ENCODE results near the gene CARF.
"Not testable (repeated sequence)": the region's sequence is repeated elsewhere in the genome, so short reads cannot be mapped to it uniquely, and the experiment has no call there.

Gene CARF, protein sequence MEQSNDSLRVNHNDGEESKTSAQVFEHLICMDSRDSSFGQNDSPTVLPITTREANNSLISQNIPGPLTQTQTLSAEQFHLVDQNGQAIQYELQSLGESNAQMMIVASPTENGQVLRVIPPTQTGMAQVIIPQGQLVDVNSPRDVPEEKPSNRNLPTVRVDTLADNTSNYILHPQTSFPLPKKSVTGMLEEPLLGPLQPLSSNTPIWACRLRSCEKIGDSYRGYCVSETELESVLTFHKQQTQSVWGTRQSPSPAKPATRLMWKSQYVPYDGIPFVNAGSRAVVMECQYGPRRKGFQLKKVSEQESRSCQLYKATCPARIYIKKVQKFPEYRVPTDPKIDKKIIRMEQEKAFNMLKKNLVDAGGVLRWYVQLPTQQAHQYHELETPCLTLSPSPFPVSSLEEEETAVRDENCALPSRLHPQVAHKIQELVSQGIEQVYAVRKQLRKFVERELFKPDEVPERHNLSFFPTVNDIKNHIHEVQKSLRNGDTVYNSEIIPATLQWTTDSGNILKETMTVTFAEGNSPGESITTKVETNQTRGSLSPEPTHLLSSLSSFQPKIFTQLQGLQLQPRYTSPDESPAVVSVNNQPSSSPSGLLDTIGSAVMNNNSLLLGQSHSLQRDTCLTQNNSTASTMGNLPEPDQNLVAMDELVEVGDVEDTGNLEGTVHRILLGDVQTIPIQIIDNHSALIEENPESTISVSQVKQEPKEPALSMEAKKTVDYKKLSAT

DNA sequence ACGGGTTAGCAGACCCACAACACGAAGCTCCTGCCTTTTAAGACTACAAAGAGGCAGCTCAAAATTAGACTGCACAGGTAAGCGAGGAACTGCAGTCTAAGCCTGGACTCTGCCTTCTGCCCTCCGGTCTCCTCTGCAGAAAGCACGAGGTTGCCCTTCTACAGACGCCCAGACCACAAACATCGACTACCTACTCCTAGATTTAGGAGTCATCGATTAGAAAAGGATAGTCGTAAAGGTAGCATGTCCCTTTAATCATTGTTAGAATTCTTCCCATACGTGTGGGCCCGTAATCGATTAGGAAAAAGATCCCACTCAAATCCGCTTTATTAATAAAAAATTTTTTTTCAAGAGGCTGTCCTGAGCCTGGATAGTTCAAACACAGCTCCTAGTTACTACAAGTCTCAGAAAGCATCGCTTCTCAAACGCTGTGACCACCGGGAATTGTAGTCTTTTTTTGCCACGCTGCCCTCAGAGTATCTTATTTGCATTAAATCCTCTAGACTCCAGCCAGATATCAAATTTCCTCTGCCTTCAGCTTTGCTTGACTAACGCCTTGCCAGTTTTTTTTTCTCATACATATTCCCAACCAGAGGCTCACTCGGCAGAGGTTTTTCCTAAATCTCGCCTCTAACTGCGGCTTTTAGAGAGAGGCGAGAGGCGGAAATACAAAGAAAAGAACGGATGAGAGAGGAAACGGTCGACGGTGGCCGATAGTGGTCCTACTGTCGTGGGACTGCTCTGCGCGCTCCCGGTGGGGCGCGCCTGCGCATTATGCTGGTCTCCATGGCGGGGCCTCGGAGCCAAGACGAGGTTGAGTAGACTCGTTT lies at the start of gene CARF, which contains the start of gene WDR12:
CARF (plus strand) TSS at position 764 of the 830 bp plus-strand sequence. CDS start 29,628 bp downstream, outside the sequence.
WDR12 (minus strand) TSS at position 162 of the 830 bp plus-strand sequence. CDS start 197 bp downstream, outside the sequence.
- peak; percentile 78 for DNase-seq (ENCODE audit: low read depth)

DNA sequence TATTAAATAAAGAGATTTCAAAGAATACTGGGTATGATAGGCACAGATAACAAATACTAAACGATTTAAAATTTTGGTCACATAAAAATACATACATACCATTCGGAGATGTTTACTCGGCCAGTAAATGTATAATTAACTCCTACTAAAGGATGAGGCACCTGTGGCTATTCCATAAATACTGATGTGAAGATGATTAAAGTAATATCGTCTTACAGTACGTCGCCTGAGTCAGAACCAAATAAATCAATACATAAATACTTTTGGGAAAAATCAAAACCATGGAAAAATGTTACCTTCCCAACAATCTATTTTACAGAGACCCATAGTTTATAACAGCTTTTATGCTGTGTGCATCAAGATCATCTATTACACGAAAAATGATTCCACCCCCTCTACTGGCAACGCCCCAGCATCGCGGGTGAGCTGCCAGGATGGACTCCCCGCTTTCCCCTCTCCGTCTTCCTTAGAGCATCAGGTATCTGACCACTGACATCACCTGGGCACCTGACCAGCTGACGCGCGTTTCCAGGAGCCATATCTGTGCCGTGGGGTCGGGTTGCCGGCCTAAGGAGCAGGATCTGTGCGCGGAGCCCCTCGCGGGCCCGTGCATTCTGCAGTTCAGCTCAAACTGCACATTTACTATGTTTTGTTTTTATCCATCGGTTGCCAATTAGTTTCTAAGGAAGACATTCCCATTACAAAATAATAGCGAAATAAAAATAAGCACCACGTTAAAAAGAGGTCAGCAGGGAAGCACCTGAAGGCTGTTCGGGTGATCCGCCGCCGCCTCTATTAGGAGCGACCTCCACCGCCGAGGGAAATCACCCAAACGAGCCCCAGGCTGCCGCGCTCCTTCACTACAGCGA lies 41.4 kb upstream of the CARF start:
- no peak for DNase-seq (ENCODE audit: low read depth)

DNA sequence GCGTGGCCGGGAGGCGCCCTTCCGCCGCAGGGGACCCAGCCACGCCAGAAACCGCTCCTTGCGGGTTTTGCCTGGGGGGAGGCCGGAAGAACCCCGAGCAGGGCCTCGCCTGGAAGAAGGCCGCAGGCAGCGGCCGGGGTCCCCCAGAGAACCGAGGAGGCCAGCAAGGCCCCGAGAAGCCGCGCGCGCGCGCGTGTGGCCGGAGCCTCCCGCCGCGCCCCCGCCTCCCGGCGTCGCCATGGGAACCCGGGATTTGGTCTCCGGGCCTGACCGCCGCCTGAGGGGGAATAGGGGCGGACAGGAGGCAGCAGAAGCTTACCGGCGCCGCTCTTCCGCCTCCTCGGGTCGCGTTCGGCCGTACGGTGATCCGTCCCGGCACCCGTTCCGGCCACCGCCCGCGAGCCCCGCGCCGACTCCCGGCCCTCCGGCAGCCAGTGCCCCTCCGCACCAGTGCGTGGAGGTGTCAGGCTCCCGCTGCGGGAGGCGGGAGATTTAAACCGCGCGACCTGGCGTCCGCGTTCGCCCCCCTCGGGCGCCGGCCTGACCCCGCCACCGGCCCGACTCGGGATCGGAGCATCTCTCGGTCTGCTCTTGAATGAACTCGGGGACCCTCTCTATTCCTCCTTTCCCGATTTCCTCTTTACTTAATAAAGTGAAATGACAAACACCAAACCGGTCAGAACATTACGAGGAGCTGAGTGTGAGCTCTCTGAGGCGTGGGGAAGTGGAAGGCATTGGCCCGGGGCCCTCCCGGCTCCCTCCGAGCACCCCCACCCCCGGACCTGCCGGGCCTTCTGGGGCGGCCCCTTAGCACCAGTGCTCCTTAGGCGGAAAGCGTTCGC lies 40.6 kb upstream of the CARF start, which contains the start of gene ICA1L:
ICA1L (minus strand) TSS at position 467 of the 842 bp plus-strand sequence. CDS start 42,757 bp downstream, outside the sequence.
- DNase-seq (ENCODE audit: low read depth), result no peak

DNA sequence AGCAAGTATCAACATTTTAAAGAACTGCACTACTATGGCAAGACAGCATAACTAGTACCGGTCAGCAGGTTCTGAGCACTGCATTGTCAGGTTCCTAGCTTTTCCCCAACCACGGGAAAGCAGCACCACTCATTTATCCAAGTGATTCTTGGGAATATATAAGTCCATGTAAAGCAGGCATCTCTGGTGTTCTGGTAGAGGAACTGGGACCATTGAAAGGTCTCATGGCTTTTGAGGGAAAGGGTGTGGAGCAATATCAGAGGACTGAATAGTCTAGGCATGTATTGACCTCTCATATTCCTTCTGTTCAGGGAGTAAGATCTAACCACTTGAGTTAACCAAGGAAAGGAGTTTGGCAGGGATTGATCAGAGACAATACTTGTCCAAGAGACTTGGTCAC lies 34.4 kb upstream of the CARF start:
- DNase-seq (ENCODE audit: low read depth), result no peak

DNA sequence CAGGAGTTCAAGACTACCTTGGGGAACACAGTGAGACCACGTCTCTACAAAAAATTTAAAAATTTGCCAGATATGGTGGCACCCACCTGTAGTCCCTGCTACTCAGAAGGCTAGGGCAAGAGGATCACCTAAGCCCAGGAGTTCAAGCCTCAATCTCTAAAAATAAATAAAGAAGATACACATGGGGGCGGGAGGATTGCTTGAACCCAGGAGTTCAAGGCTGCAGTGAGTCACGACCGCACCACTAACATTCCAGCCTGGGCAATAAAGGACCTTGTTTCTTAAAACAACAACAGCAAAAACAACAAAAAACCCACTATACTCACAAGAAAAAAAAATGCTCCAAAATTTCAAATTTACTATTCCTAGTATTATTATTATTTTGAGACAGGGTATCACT lies 30.5 kb upstream of the CARF start:
- DNase-seq (ENCODE audit: low read depth), result no peak

DNA sequence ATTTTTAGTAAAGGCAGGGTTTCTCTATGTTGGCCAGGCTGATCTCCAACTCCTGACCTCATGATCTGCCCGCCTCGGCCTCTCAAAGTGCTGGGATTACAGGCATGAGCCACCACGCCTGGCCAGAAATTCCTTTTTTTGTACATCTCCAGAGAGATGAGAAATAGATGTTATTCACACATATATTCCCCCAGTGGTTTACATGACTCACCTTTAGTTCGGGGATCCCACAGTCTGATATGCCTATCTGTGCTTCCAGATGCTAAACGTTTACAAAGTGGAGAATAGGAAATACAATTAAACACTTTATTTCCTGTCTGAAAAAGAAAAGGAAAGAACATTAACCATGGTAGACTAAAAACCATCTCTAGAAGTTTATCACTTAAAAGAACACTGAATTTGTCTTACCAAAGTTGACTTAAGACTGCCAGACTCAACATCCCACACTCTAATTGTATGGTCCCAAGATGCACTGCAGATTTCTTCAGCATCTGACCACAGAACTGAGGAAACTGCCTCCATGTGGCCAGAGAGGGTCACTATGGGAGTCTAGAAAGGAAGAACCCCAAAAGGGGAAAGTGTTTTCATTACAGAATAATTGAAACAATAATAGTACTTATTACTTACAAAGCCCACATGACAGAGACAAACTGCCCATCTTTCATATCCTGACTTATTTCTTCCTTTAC lies 27.9 kb upstream of the CARF start:
- no peak for DNase-seq (ENCODE audit: low read depth)

DNA sequence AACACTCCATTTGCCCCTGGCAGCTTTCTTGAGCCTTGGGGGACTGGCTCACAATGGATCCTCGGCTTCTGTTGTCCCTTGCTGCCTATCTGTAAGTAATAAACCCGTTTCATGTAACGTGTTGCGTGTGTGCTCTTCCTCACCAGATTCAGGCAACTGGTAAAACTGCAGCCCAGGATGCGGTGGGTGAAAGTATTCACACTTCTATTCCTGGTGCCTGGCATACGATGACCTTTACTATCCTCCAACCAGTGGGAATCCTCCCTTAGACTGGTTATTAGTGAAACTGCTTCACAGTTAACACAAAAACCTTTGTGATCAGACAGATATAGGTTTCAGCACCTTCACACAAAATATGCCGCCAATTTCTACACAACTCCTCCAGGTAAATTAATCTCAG lies 26.9 kb upstream of the CARF start:
- no peak for DNase-seq (ENCODE audit: low read depth)

DNA sequence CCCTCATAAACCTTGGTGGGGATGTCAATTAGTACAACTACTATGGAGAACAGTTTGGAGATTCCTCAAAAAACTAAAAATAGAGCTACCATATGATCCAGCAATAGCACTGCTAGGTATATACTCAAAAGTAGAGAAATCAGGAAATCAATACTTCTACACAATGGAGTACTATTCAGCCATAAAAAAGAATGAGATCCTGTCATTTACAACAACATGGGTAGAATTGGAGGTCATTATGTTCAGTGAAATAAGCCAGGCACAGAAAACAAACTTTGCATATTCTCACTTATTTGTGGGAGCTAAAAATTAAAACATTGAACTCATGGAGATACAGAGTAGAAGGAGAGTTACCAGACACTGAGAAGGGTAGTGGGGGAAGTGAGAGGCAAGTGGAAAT lies 6.6 kb upstream of the CARF start:
- not testable (repeated sequence) for DNase-seq (ENCODE audit: low read depth)

DNA sequence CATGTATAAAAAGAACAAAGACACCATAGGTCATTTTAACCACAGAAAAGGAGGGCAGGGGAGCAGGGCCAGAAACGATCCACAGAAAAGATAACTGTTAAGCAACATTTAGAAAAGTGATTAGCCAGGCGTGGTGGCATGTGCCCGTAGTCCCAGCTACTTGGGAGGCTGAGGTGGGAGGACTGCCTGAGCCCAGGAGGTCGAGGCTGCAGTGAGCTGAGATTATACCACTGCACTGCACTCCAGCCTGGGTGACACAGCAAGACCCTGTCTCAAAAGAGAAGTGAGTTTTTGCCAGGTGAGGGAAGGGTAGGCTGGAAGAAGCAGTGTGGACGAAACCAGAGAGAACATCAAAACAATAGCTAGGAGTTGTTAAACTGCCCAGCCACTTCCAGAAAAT lies 3.9 kb upstream of the CARF start:
- no peak for DNase-seq (ENCODE audit: low read depth)

DNA sequence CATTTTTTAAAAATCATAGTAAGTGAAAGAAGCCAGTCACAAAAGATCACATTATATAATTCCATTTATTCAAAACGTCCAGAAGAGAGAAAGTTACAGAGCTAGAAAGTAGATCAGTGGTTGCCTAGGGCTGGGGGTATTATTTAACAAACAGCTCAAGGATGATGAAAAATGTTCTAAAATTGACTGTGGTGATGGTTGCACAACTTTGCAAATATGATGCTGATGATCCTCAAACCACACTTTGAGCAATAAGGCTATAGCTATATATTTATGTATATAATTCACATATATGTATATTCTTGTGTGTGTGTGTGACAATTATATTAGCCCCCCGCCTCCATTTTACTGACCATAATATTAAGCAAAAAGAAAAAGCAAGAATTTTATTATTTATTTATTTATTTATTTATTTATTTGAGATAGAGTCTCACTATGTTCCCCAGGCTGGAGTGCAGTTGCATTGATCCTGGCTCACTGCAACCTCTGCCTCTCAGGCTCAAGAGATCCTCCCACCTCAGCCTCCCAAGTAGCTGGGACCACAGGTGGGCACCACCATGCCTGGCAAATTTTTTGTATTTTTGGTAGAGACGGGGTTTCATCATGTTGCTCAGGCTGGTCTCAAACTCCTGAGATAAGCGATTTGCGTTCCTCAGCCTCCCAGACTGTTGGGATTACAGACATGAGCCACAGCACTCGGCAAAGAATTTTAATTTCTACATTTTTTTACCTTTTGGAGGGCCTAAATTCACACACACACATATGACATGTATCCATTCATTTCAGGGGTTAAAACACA lies 2.5 kb upstream of the CARF start:
- DNase-seq (ENCODE audit: low read depth), result no peak

DNA sequence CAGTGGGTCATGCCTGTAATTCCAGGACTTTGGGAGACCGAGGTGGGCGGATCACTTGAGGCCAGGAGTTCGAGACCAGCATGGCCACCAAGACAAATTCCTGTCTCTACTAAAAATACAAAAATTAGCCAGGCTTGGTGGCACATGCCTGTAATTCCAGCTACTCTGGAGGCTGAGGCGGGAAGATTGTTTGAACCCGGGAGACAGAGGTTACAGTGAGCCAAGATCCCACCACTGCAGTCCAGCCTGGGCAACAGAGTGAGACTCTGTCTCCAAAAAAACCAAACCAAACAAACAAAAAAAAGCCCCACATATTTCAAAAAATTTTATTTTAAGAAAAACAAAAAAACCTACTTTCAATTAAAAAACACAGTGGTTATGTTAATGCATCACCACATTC lies 1.8 kb upstream of the CARF start:
- DNase-seq (ENCODE audit: low read depth), result not testable (repeated sequence)

DNA sequence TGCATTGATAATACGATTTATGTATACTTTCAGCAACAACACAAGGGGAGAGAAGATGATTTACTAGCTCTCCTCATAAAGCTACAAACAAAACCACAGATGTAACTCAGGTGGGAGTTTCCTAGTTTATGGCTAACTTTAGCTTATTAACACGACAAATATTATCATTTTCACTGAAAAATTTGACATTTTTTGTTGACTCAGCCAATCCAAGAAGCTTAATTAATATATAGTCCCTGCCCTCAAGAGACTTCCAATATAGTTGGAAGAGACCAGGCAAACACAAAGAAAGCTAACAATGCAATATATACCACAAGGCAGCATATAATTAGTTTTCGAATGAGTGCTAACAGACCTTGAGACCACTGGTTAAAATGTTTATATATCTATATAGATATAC lies 1.4 kb upstream of the CARF start:
- DNase-seq (ENCODE audit: low read depth), result no peak

DNA sequence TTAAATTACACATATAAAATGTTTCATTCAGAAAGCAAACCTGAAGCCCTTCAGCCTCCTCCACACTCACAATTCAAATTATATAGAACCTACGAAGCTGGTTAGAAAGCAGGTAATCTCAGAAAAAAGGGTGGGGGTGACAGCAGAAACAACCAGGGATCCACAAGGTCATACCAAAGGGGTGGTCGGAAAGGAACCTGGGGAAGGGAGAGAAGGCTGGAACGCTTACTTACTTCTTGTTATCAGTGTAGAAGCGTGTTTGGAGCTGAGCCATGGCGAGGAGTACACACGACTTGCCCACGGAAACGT lies 918 bp upstream of the CARF start:
- no peak for DNase-seq (ENCODE audit: low read depth)

DNA sequence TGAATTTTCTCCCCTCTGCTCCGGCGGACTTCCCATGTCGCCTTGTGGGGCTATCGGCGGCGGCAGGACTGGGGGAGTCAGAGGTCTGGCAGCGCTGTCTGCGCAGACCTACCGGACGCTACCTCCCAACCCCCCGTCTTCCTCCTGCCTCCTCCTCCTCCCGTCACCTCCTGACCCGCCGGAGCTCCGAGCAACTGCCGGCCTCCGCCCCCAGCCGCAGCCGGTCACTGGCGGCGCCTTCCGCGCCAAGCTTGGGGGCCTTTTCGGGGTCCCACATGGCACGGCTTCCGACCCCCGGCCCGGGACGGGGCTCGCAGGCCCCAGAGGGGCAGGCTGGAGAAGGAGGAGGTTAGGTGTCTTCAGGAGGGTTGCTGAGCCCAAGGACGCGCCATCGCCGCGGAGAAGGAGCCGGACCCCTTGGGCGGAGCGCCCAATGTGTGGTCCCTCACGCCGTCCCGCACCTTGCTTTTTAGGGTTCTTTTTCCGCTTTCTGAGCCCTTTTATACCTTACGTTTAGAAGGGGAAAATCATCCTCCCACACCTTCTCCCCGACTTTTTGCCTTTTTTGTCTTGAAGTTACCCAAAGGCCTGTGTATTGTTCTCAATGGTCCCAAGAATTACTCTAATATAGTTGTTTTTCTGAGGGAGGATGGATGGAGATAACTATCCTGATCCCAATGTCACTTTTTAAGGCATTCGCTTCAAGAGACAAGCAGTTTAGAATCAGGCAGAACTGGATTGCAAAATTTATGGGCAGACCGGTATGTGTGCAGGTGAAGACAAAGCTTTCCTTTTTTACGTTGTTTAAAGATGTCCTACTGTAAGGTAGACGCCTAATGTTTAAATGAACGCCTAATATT lies 497 bp downstream of the CARF start:
- not testable (repeated sequence) for DNase-seq (ENCODE audit: low read depth)

DNA sequence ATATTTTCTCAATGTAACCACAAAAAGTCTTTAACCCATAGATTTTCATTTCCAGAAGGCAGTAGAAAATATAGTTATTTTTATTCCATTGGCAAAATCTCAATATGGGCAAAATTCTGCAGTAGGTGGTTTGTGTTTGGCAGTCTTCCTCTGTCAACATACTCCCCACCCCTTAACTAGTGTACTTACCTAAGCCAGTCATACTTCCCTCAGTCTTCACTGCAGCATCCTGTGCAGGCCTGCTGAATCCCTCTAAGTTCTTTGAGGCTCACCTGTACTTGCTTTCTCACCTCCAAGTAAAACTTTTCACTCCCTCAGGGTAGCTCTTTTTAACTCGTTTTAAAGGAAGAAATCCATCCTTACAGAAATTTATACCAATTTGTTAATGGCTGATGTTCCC lies 6.8 kb downstream of the CARF start:
- DNase-seq (ENCODE audit: low read depth), result no peak

DNA sequence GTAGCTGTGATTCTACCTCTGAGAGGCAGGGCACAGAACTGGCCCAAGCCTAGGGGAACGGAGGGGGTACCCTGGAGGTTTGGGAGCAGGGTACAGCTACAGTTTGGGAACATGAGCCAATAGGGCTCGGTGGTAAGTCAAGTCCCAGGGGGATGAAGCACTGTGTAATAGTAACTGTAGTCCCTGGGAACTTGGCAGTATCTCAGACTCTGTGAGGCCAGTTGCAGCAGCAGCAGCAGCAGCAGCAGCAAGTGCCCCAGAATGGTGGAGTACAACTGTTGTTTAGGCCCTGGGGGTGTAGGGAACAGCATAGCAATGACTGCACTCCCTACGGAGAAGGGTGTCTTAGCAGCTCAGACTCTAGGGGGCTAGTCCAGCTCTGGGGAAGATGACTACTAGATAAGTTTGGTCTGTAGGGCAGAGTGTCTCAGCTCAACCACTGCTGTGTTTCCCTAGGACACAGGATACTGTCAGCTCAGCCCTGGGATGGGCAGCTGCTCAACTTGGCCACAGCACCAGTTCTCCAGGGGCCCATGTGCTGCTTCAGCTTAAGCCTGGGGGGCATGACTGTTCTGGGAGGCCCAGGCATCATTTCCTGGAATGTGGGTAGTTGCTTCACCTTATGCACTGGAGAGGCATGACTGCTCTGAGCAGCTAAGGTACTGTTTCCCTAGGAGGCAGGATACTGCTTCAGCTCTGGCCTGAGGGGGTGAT lies 20.5 kb downstream of the CARF start:
- no peak for DNase-seq (ENCODE audit: low read depth)

DNA sequence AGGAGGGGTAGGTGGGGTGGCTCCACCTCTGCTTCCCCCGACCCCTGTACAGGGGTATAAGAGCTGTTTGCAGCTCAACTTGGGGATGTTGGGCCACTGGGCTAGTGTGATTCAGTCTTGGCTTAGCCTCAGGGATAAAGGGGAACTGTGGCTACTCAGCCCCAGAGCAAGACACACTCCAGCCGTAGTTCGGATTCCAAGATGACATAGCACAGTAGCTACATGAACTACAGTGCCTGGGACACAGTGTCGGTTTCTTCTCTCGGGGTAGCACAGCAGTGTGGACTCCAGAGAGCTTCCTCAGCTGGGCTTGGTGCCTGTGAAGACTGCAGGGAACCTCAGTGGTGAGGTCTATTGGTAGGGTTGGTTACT lies 21.1 kb downstream of the CARF start:
- no peak for DNase-seq (ENCODE audit: low read depth)

DNA sequence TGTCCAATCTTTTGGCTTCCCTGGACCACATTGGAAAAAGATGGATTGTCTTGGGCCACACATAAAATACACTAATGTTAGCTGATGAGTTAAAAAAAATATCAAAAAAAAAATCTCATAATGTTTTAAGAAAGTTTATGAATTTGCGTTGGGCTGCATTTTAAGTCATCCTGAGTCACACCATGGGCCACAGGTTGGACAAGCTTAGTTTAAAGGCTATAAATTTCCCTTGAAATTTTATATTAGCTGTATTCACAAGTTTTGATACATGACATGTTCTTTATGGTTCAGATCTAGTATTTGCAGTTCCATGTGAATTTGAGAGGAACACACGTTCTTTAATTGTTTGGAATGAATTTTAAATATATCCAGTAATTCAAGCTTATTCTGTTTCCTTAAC lies 21.9 kb downstream of the CARF start:
- DNase-seq (ENCODE audit: low read depth), result no peak
